Measurements from ENCODE around the gene SETD2. TPM values are rescaled to one million over a fixed set of nuclear protein-coding genes. Genes with fewer than 3 reads are reported as not detected.

Gene SETD2
- total and polyA plus RNA-seq, 2 of the 8 experiments (the other 6 are each of a cell fraction or from before 2014, with no cell fraction given), result 15.7 to 46.3 TPM

- H3K4me2 ChIP-seq (ENCODE audit: insufficient read depth in 1 of 2, low read depth in 2 of 2, low read length in 2 of 2), result no peak overlapping the region
- H3K14ac ChIP-seq (ENCODE audit: insufficient read length), result no peak overlapping the region
- no peak overlapping the region for H2BK120ac ChIP-seq (replicated peaks; ENCODE audit: low read depth, low read length)
- DNase-seq (ENCODE audit: low read depth in 1 of 2, low spot score in 2 of 2) (no peak), FAIRE-seq (no peak)
- CTCF ChIA-PET (ENCODE audit: partially characterized antibody), result interaction anchor here (0.5 to 13.0 kb wide), 12 partner anchors 18 to 987 kb away, joined by 3 to 130 read pairs (median 3); no protein-coding TSS in a partner anchor
- no peak overlapping the region for H3K23ac ChIP-seq (ENCODE audit: insufficient read length)
- H4K5ac ChIP-seq (ENCODE audit: insufficient read length, low read depth, low read length), result no peak overlapping the region
- H2AFZ ChIP-seq (ENCODE audit: low read length), result no peak overlapping the region
- POLR2A ChIA-PET (ENCODE audit: partially characterized antibody), result interaction anchor here (1.2 kb wide), 1 partner anchor 8 kb away, joined by 3 read pairs; the partner anchor contains the start of gene CCDC12
- no peak overlapping the region for H3K27ac ChIP-seq (ENCODE audit: low read depth, low read length)
- H4K8ac ChIP-seq (ENCODE audit: extremely low read depth, insufficient read depth, low read length), result no peak overlapping the region
- H3K4ac ChIP-seq (replicated peaks; ENCODE audit: insufficient read length, low read depth, low read length), result no peak overlapping the region
- H4K91ac ChIP-seq (replicated peaks; ENCODE audit: insufficient read length, low read length), result no peak overlapping the region
- no peak overlapping the region for H2BK12ac ChIP-seq (ENCODE audit: low read depth, low read length)
- H2BK15ac ChIP-seq (ENCODE audit: low read length), result no peak overlapping the region
- H4K20me1 ChIP-seq (replicated peaks in 1 of 2; ENCODE audit: control insufficient read depth in 1 of 2, insufficient read depth in 2 of 2, low read length in 2 of 2), result peaks cover 6 to 19% of the 10 kb centered on the region in 2 experiments
- no peak overlapping the region for H2AK5ac ChIP-seq (ENCODE audit: low read depth, low read length)
- no peak overlapping the region for H3K9ac ChIP-seq (replicated peaks in 1 of 4; ENCODE audit: extremely low read depth in 1 of 4, low read depth in 3 of 4, low read length in 3 of 4)
- H2BK20ac ChIP-seq (ENCODE audit: low read length), result no peak overlapping the region
- WGBS, 2 experiments (ENCODE audit: extremely low coverage in 1 of 2, insufficient coverage in 1 of 2, insufficient read length in 1 of 2, insufficient replicate concordance in 2 of 2, low coverage in 1 of 2, low lambda C conversion rate in 2 of 2, missing lambda C conversion rate in 1 of 2), result 91% methylated on average over 11 of the region's 11 CpGs; no CpG with 5 or more reads in 1 of the 2 experiments
- H3K79me2 ChIP-seq (ENCODE audit: control insufficient read depth in 1 of 2, insufficient read depth in 2 of 2, low read length in 2 of 2), result peaks cover 0 to 4% of the 10 kb centered on the region in 2 experiments; a peak in 1 of 4 replicates
- H3K36me3 ChIP-seq (ENCODE audit: control insufficient read depth in 2 of 4, insufficient read depth in 4 of 4, low read length in 3 of 4), result no peaks in the 10 kb centered on the region
- 0 out of 2 replicates have a peak, but pooled peaks cover 2% of the 10 kb centered on the region for H3K79me1 ChIP-seq (ENCODE audit: low read depth, low read length)
- H3K9me3 ChIP-seq (ENCODE audit: insufficient read depth in 2 of 2, low read depth in 1 of 2, low read length in 1 of 2), result no peaks in the 10 kb centered on the region
- H3K56ac ChIP-seq (replicated peaks; ENCODE audit: insufficient read length, low read depth, low read length), result no peak overlapping the region
- peaks cover 0 to 13% (median 3%) of the 10 kb centered on the region in 4 experiments; a peak in 3 of 7 replicates for H3K27me3 ChIP-seq (replicated peaks in 1 of 4; ENCODE audit: control insufficient read depth in 3 of 4, extremely low read depth in 1 of 4, insufficient read depth in 3 of 4, low read length in 3 of 4)
- TF ChIP-seq SP2 (IDR thresholded peaks at IDR 0.05; ENCODE audit: low read length) (no peak), BCL11A (IDR thresholded peaks at IDR 0.05; ENCODE audit: low read depth in 2 of 2, low read length in 2 of 2) (no peak), SIRT6 (IDR thresholded peaks at IDR 0.05; ENCODE audit: low read length) (no peak), HDAC2 (IDR thresholded peaks at IDR 0.05; ENCODE audit: borderline replicate concordance in 1 of 2, low read depth in 2 of 2, low read length in 2 of 2) (no peak), ATF2 (IDR thresholded peaks at IDR 0.05; ENCODE audit: low read length) (no peak)
- H3K18ac ChIP-seq (ENCODE audit: extremely low read depth, low read length), result no peak overlapping the region
- peaks cover 3 to 45% (median 21%) of the 10 kb centered on the region in 4 experiments for H3K4me1 ChIP-seq (replicated peaks in 1 of 4; ENCODE audit: control insufficient read depth in 3 of 4, insufficient read depth in 4 of 4, low read length in 3 of 4)
- no peak overlapping the region for H2BK5ac ChIP-seq (ENCODE audit: low read depth, low read length)
- no peak overlapping the region for H3K4me3 ChIP-seq (ENCODE audit: extremely low read depth in 1 of 4, insufficient read depth in 2 of 4, low read depth in 3 of 4, low read length in 4 of 4)
- peaks cover 5% of the 10 kb centered on the region; the same call in 1 of the 2 replicates for H3K23me2 ChIP-seq (ENCODE audit: low read depth, low read length)
Measured at GRCh38 chr3:46984591-46985459, 179.1 kb downstream of the SETD2 start.

Measured in H1 (cell line).